Testis (tissue), 3 donors: Measurements from ENCODE around the gene CLCA4. TPM values are rescaled to one million over a fixed set of nuclear protein-coding genes. Genes with fewer than 3 reads are reported as not detected.

Experiments used
- DNase-seq: peaks from one replicate; pipeline ENCODE4 v3.0.0-alpha.2; 2019
- H3K27ac ChIP-seq, 2 donors: fragments of 200-600 bp; sonication (generic); one replicate each; pipeline ENCODE4 v1.5.1; 2019
- H3K27me3 ChIP-seq: fragments of 200-600 bp; sonication (generic); one replicate; pipeline ENCODE4 v1.5.1; 2019
- H3K36me3 ChIP-seq: fragments of 200-600 bp; sonication (generic); one replicate; pipeline ENCODE4 v1.5.1; 2017; ENCODE audit warnings: low read depth; ENCODE audit errors: missing control alignments
- H3K4me1 ChIP-seq: fragments of 200-600 bp; sonication (generic); one replicate; pipeline ENCODE4 v1.5.1; 2019
- H3K4me3 ChIP-seq, 2 donors: fragments of 200-600 bp; sonication (generic); one replicate each; pipeline ENCODE4 v1.5.1; 2017 to 2019
- H3K9me3 ChIP-seq: fragments of 200-600 bp; sonication (generic); one replicate; pipeline ENCODE4 v1.5.1; 2017
- CTCF ChIP-seq, 3 experiments: fragments of 450-650 bp in 2 of 3; fragments of 200-600 bp in 1 of 3; sonication (generic) in 1 of 3; IDR thresholded peaks; one replicate each; pipeline ENCODE4 v1.5.1; 2016 to 2019; ENCODE audit warnings: antibody characterized with exemption in 3 of 3, mild to moderate bottlenecking in 2 of 3, moderate library complexity in 1 of 3
- POLR2A ChIP-seq: fragments of 450-650 bp; IDR thresholded peaks from one replicate; pipeline ENCODE4 v1.6.1; 2017; ENCODE audit warnings: antibody characterized with exemption, mild to moderate bottlenecking, moderate library complexity
- WGBS, 2 donors: methylation state at CpG; one replicate each; pipeline ENCODE4 v1.1.5; 2018; 5-methylcytosine and 5-hydroxymethylcytosine counted together
- intact Hi-C: fragments of 100-400 bp; cut with DNase I; formaldehyde crosslinking; loops from one replicate; pipeline ENCODE4 v1.15.1; 2023; ENCODE audit warnings: low total_unique reads
- polyA plus RNA-seq: library from polyadenylated mRNA; stranded (reverse); fragments of 350-450 nt; fragmentation: Illumina TruSeq; extraction: RNeasy Lipid Tissue Mini Kit (QIAGEN cat#74804); gene quantifications from one replicate; pipeline ENCODE4 v1.2.3, GENCODE V29; 2014; ENCODE audit warnings: low read depth, low replicate concordance; ENCODE audit not compliant: insufficient read depth
- total RNA-seq, 2 donors: library from RNA; depleted of rRNA; stranded (reverse); fragments of >200 nt; gene quantifications; one replicate each; pipeline ENCODE4 v1.2.3, GENCODE V29; 2016

Gene CLCA4
- total and polyA plus RNA-seq, 3 donors from 2014 or later = 0.12 to 0.63 (median 0.37) TPM

GRCh38 chr1:86616433-86616832, 69.6 kb downstream of the CLCA4 start:
- H3K36me3 ChIP-seq = no peaks in the 10 kb centered on the region
- H3K4me1 ChIP-seq = no peaks in the 10 kb centered on the region
- no peak for DNase-seq
- H3K27ac ChIP-seq = no peak overlapping the region
- H3K4me3 ChIP-seq = no peak overlapping the region
- no peaks in the 10 kb centered on the region for H3K27me3 ChIP-seq
- TF ChIP-seq CTCF (IDR thresholded peaks at IDR 0.05) (no peak), POLR2A (no peak)
- WGBS, 2 donors = 74 to 81% methylated on average over 1 of the region's 1 CpG
- intact Hi-C loops = no loop called here
- no peaks in the 10 kb centered on the region for H3K9me3 ChIP-seq

- no peaks in the 10 kb centered on the region for H3K36me3 ChIP-seq
- intact Hi-C loops = no loop called here
- WGBS, 2 donors = 72 to 74% methylated on average over 1 of the region's 1 CpG
Measured at GRCh38 chr1:86616871-86617270, 70.0 kb downstream of the CLCA4 start.

GRCh38 chr1:86618358-86618757, 71.5 kb downstream of the CLCA4 start:
- H3K27ac ChIP-seq = no peak overlapping the region
- TF ChIP-seq CTCF (IDR thresholded peaks at IDR 0.05) (no peak), POLR2A (no peak)

More at GRCh38 chr1:86616871-86617270, 70.0 kb downstream of the CLCA4 start:
- Histone ChIP-seq H3K27me3 (no peaks in the 10 kb centered on the region), H3K4me1 (no peaks in the 10 kb centered on the region), H3K27ac (no peak overlapping the region), H3K9me3 (no peaks in the 10 kb centered on the region), H3K4me3 (no peak overlapping the region)
- no peak for DNase-seq
- TF ChIP-seq POLR2A (no peak), CTCF (IDR thresholded peaks at IDR 0.05) (no peak)

GRCh38 chr1:86619313-86619712, 72.4 kb downstream of the CLCA4 start:
- H3K27me3 ChIP-seq = no peaks in the 10 kb centered on the region
- no peak for DNase-seq
- no peaks in the 10 kb centered on the region for H3K4me1 ChIP-seq
- intact Hi-C loops = no loop called here
- H3K9me3 ChIP-seq = no peaks in the 10 kb centered on the region
- WGBS, 2 donors = 77 to 92% methylated on average over 4 of the region's 4 CpGs
- H3K36me3 ChIP-seq = no peaks in the 10 kb centered on the region
- no peak overlapping the region for H3K27ac ChIP-seq
- no peak overlapping the region for H3K4me3 ChIP-seq
- TF ChIP-seq CTCF (IDR thresholded peaks at IDR 0.05) = no peak
- no peak for TF ChIP-seq POLR2A

More at GRCh38 chr1:86618358-86618757, 71.5 kb downstream of the CLCA4 start:
- Histone ChIP-seq H3K4me1 (no peaks in the 10 kb centered on the region), H3K9me3 (no peaks in the 10 kb centered on the region), H3K27me3 (no peaks in the 10 kb centered on the region), H3K4me3 (no peak overlapping the region), H3K36me3 (no peaks in the 10 kb centered on the region)
- no peak for DNase-seq
- intact Hi-C loops = no loop called here

GRCh38 chr1:86621286-86621685, 74.4 kb downstream of the CLCA4 start:
- Histone ChIP-seq H3K9me3 (no peaks in the 10 kb centered on the region), H3K4me1 (no peaks in the 10 kb centered on the region), H3K27ac (no peak overlapping the region), H3K4me3 (no peak overlapping the region), H3K36me3 (no peaks in the 10 kb centered on the region), H3K27me3 (no peaks in the 10 kb centered on the region)
- no peak for DNase-seq
- TF ChIP-seq POLR2A (no peak), CTCF (IDR thresholded peaks at IDR 0.05) (no peak)
- WGBS, 2 donors = 17 to 36% methylated on average over 1 of the region's 1 CpG
- intact Hi-C loops = no loop called here

Other genes starting within 250 kb of the CLCA4 start
- 10 to 100 TPM; 25.5 to 48.6 TPM for gene ODF2L, start 150.8 kb upstream of the CLCA4 start, total RNA-seq
- gene ODF2L, start 150.8 kb upstream of the CLCA4 start, polyA plus RNA-seq = 11.6 TPM
- gene CLCA2, start 122.9 kb upstream of the CLCA4 start, total RNA-seq = 1 to 10 TPM; 1.7 to 2.6 TPM
- 4.5 TPM for gene CLCA2, start 122.9 kb upstream of the CLCA4 start, polyA plus RNA-seq
- under 1 TPM; 0.12 to 0.55 TPM for gene CLCA1, start 78.2 kb upstream of the CLCA4 start, total RNA-seq
- 0.88 TPM for gene CLCA1, start 78.2 kb upstream of the CLCA4 start, polyA plus RNA-seq
- 10 to 100 TPM; 58.9 to 72.4 TPM for gene SH3GLB1, start 157.5 kb downstream of the CLCA4 start, total RNA-seq
- gene SH3GLB1, start 157.5 kb downstream of the CLCA4 start, polyA plus RNA-seq = 242 TPM